ENCODE measurements around the gene BDP1. TPM values are rescaled to one million over a fixed set of nuclear protein-coding genes. Genes with fewer than 3 reads are reported as not detected.
"Not testable (repeated sequence)": the region's sequence is repeated elsewhere in the genome, so short reads cannot be mapped to it uniquely, and the experiment has no call there.

BDP1 gene
- total RNA-seq, 1 donor from 2014 or later = 19.1 TPM

GRCh38 chr5:71569748-71570509, 114.5 kb downstream of the BDP1 start:
- H3K27me3 Mint-ChIP-seq (ENCODE audit: low read depth) = no peaks in the 10 kb centered on the region
- no peak for DNase-seq (ENCODE audit: low spot score)
- H3K4me1 Mint-ChIP-seq (ENCODE audit: low read depth) = peaks cover 1% of the 10 kb centered on the region
- peaks cover 9% of the 10 kb centered on the region for H3K36me3 Mint-ChIP-seq (ENCODE audit: low read depth)
- TF ChIP-seq CTCF (IDR thresholded peaks at IDR 0.05) = no peak
- H3K27ac Mint-ChIP-seq (ENCODE audit: unreplicated experiment) = no peak overlapping the region
- no peak overlapping the region for H3K4me3 Mint-ChIP-seq (ENCODE audit: unreplicated experiment)
- no peaks in the 10 kb centered on the region for H3K9me3 Mint-ChIP-seq (ENCODE audit: low read depth)

- H3K4me3 Mint-ChIP-seq (ENCODE audit: unreplicated experiment); H3K4me1 Mint-ChIP-seq (ENCODE audit: low read depth); H3K9me3 Mint-ChIP-seq (ENCODE audit: low read depth); H3K36me3 Mint-ChIP-seq (ENCODE audit: low read depth); DNase-seq (ENCODE audit: low spot score); H3K27me3 Mint-ChIP-seq (ENCODE audit: low read depth); H3K27ac Mint-ChIP-seq (ENCODE audit: unreplicated experiment): not testable (repeated sequence)
Observed at GRCh38 chr5:71571811-71572210, 116.4 kb downstream of the BDP1 start.

- no peaks in the 10 kb centered on the region for H3K27me3 Mint-ChIP-seq (ENCODE audit: low read depth)
Observed at GRCh38 chr5:71573591-71573990, 118.1 kb downstream of the BDP1 start.

GRCh38 chr5:71575588-71575987, 120.1 kb downstream of the BDP1 start:
- H3K9me3 Mint-ChIP-seq (ENCODE audit: low read depth); H3K36me3 Mint-ChIP-seq (ENCODE audit: low read depth); H3K27me3 Mint-ChIP-seq (ENCODE audit: low read depth); DNase-seq (ENCODE audit: low spot score); H3K27ac Mint-ChIP-seq (ENCODE audit: unreplicated experiment); H3K4me1 Mint-ChIP-seq (ENCODE audit: low read depth); H3K4me3 Mint-ChIP-seq (ENCODE audit: unreplicated experiment): not testable (repeated sequence)

More at GRCh38 chr5:71573591-71573990, 118.1 kb downstream of the BDP1 start:
- TF ChIP-seq CTCF (IDR thresholded peaks at IDR 0.05) = no peak
- H3K9me3 Mint-ChIP-seq (ENCODE audit: low read depth) = no peaks in the 10 kb centered on the region
- no peak overlapping the region for H3K27ac Mint-ChIP-seq (ENCODE audit: unreplicated experiment)
- peaks cover 12% of the 10 kb centered on the region for H3K36me3 Mint-ChIP-seq (ENCODE audit: low read depth)
- H3K4me3 Mint-ChIP-seq (ENCODE audit: unreplicated experiment) = no peak overlapping the region
- H3K4me1 Mint-ChIP-seq (ENCODE audit: low read depth) = no peaks in the 10 kb centered on the region
- no peak for DNase-seq (ENCODE audit: low spot score)

GRCh38 chr5:71576241-71576640, 120.8 kb downstream of the BDP1 start:
- Mint-ChIP-seq H3K4me3 (ENCODE audit: unreplicated experiment) (no peak overlapping the region), H3K4me1 (ENCODE audit: low read depth) (no peaks in the 10 kb centered on the region), H3K9me3 (ENCODE audit: low read depth) (no peaks in the 10 kb centered on the region), H3K27me3 (ENCODE audit: low read depth) (no peaks in the 10 kb centered on the region), H3K36me3 (ENCODE audit: low read depth) (peaks cover 9% of the 10 kb centered on the region), H3K27ac (ENCODE audit: unreplicated experiment) (no peak overlapping the region)
- no peak for DNase-seq (ENCODE audit: low spot score)
- TF ChIP-seq CTCF (IDR thresholded peaks at IDR 0.05) = no peak

- not testable (repeated sequence) for H3K27me3 Mint-ChIP-seq (ENCODE audit: low read depth); H3K4me1 Mint-ChIP-seq (ENCODE audit: low read depth); DNase-seq (ENCODE audit: low spot score); H3K4me3 Mint-ChIP-seq (ENCODE audit: unreplicated experiment); H3K9me3 Mint-ChIP-seq (ENCODE audit: low read depth); H3K27ac Mint-ChIP-seq (ENCODE audit: unreplicated experiment); H3K36me3 Mint-ChIP-seq (ENCODE audit: low read depth)
Observed at GRCh38 chr5:71577839-71578238, 122.4 kb downstream of the BDP1 start.

Data from chondrocyte (in vitro differentiated cells).